OCI-LY3 (cell line): ENCODE results near the gene DLX4.

Experiments
- CTCF ChIP-seq: fragments of 200-600, 300-600 bp; sonication (generic); IDR thresholded peaks from 2 replicates; pipeline ENCODE4 v1.5.1; 2014; ENCODE audit warnings: antibody characterized with exemption, low read length, low read depth
- EZH2phosphoT487 ChIP-seq: fragments of 200-600 bp; shearing (Covaris generic); IDR thresholded peaks from 2 replicates; pipeline ENCODE4 v1.6.1; 2018; ENCODE audit warnings: antibody characterized with exemption, mixed run types, low read depth

- TF ChIP-seq CTCF (no peak), EZH2phosphoT487 (no peak)
Measured at GRCh38 chr17:49990331-49990730, 21.3 kb downstream of the DLX4 start.
